Measurements from ENCODE around the gene ETFDH.

- TF ChIP-seq CTCF (IDR thresholded peaks at IDR 0.05; ENCODE audit: low read length) (peak; percentile 33), EZH2 (optimal IDR thresholded peaks at IDR 0.05; ENCODE audit: low read depth, low read length) (no peak), EZH2phosphoT487 (IDR thresholded peaks at IDR 0.05; ENCODE audit: low read length) (no peak)
These were observed 38.7 kb downstream of the ETFDH start for GRCh38 chr4:158710814-158711213.
